ENCODE results near the gene PDS5A.
"Not testable (repeated sequence)": the region's sequence is repeated elsewhere in the genome, so short reads cannot be mapped to it uniquely, and the experiment has no call there.

PDS5A gene, protein sequence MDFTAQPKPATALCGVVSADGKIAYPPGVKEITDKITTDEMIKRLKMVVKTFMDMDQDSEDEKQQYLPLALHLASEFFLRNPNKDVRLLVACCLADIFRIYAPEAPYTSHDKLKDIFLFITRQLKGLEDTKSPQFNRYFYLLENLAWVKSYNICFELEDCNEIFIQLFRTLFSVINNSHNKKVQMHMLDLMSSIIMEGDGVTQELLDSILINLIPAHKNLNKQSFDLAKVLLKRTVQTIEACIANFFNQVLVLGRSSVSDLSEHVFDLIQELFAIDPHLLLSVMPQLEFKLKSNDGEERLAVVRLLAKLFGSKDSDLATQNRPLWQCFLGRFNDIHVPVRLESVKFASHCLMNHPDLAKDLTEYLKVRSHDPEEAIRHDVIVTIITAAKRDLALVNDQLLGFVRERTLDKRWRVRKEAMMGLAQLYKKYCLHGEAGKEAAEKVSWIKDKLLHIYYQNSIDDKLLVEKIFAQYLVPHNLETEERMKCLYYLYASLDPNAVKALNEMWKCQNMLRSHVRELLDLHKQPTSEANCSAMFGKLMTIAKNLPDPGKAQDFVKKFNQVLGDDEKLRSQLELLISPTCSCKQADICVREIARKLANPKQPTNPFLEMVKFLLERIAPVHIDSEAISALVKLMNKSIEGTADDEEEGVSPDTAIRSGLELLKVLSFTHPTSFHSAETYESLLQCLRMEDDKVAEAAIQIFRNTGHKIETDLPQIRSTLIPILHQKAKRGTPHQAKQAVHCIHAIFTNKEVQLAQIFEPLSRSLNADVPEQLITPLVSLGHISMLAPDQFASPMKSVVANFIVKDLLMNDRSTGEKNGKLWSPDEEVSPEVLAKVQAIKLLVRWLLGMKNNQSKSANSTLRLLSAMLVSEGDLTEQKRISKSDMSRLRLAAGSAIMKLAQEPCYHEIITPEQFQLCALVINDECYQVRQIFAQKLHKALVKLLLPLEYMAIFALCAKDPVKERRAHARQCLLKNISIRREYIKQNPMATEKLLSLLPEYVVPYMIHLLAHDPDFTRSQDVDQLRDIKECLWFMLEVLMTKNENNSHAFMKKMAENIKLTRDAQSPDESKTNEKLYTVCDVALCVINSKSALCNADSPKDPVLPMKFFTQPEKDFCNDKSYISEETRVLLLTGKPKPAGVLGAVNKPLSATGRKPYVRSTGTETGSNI (N-terminal part only)

GRCh38 chr4:39977489-39978377 lies at the start of gene PDS5A:
Gene PDS5A (minus strand): TSS chr4:39977911. CDS start chr4:39976577, 1,334 bp downstream.
- FAIRE-seq (peak; percentile 87), DNase-seq (ENCODE audit: insufficient read length, low spot score) (peak; percentile 93)

GRCh38 chr4:40024049-40024448 lies 46.3 kb upstream of the PDS5A start:
- FAIRE-seq; DNase-seq (ENCODE audit: insufficient read length, low spot score): not testable (repeated sequence)

DNA sequence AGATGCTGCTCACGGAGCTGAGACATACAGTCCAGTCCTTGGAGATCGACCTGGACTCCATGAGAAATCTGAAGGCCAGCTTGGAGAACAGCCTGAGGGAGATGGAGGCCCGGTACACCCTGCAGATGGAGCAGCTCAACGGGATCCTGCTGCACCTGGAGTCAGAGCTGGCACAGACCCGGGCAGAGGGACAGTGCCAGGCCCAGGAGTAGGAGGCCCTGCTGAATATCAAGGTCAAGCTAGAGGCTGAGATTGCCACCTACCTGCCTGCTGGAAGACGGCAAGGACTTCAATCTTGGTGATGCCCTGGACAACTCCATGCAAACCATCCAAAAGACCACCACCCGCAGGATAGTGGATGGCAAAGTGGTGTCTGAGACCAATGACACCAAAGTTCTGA lies 43.4 kb upstream of the PDS5A start:
- not testable (repeated sequence) for FAIRE-seq; DNase-seq (ENCODE audit: insufficient read length, low spot score)

DNA sequence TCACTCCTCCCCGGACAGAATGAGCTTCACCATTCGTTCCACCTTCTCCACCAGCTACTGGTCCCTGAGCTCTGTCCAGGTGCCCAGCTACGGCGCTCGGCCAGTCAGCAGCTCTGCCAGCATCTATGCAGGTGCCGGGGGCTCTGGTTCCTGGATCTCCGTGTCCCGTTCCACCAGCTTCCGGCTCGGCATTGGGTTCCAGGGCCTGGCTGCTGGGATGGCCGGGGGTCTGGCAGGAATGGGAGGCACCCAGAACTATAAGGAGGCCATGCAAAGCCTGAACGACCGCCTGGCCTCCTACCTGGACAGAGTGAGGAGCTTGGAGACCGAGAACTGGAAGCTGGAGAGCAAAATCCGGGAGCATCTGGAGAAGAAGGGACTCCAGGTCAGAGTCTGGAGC lies 42.5 kb upstream of the PDS5A start:
- no peak for FAIRE-seq
- DNase-seq (ENCODE audit: insufficient read length, low spot score): no peak

GRCh38 chr4:40016007-40016406 lies 38.3 kb upstream of the PDS5A start:
- FAIRE-seq: no peak
- no peak for DNase-seq (ENCODE audit: insufficient read length, low spot score)

GRCh38 chr4:40003986-40004385 lies 26.3 kb upstream of the PDS5A start:
- no peak for DNase-seq (ENCODE audit: insufficient read length, low spot score)
- peak; percentile 21 for FAIRE-seq

- FAIRE-seq (no peak), DNase-seq (ENCODE audit: insufficient read length, low spot score) (no peak)
Measured at GRCh38 chr4:40000711-40001110, 23.0 kb upstream of the PDS5A start.

GRCh38 chr4:39998659-39999345 lies 21.1 kb upstream of the PDS5A start:
- no peak for DNase-seq (ENCODE audit: insufficient read length, low spot score)
- FAIRE-seq: no peak

DNA sequence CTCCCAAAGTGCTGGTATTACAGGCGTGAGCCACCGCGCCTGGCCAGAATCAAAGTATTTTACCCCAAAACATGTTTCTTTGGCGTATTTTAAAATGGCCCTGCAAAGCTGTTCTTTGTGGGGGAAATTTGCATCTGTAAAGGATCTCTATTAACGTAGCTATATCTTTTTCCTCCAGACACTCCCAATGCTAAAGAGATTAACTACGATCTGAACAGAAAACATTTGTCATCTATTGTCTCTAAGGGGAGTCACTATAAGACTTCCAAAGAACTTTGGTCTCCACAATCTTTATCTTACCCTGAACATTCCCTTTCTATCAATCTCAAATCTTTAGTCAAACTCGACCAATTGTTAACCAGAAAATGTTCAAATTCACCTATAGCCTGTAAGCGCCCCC lies 19.1 kb upstream of the PDS5A start:
- FAIRE-seq (no peak), DNase-seq (ENCODE audit: insufficient read length, low spot score) (no peak)

GRCh38 chr4:39994406-39994805 lies 16.7 kb upstream of the PDS5A start:
- DNase-seq (ENCODE audit: insufficient read length, low spot score): no peak

GRCh38 chr4:39989381-39989780 lies 11.7 kb upstream of the PDS5A start:
- DNase-seq (ENCODE audit: insufficient read length, low spot score); FAIRE-seq: not testable (repeated sequence)

More at GRCh38 chr4:39994406-39994805, 16.7 kb upstream of the PDS5A start:
- no peak for FAIRE-seq

DNA sequence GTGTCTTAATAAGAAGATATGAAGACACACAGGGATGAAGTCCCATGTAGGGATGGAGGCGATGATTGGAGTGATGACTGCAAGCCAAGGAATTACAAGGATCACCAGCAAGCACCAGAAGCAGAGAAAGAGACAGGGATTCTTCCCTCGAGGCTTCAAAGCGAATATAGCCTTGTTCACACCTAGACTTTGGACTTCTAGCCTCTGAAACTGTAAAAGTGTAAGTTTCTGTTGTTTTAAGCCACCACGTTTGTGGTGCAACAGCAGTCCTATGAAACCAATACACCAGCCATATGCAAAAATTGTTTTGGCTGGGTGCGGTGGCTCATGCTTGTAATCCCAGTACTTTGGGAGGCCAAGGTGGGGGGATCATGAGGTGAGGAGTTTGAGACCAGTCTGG lies 9.8 kb upstream of the PDS5A start:
- DNase-seq (ENCODE audit: insufficient read length, low spot score) (no peak), FAIRE-seq (no peak)

GRCh38 chr4:39978904-39979303 lies 1.2 kb upstream of the PDS5A start:
- FAIRE-seq (peak; percentile 21), DNase-seq (ENCODE audit: insufficient read length, low spot score) (no peak)

GRCh38 chr4:39978378-39978775 lies 666 bp upstream of the PDS5A start:
- FAIRE-seq: no peak
- DNase-seq (ENCODE audit: insufficient read length, low spot score): no peak

- FAIRE-seq: no peak
- peak; percentile 33 for DNase-seq (ENCODE audit: insufficient read length, low spot score)
Measured at GRCh38 chr4:39976945-39977488, 694 bp downstream of the PDS5A start.

GRCh38 chr4:39976141-39976944 lies 1.4 kb downstream of the PDS5A start:
- FAIRE-seq (peak; percentile 96), DNase-seq (ENCODE audit: insufficient read length, low spot score) (peak; percentile 61)

- DNase-seq (ENCODE audit: insufficient read length, low spot score) (no peak), FAIRE-seq (peak; percentile 67)
Measured at GRCh38 chr4:39975488-39976089, 2.1 kb downstream of the PDS5A start.

DNA sequence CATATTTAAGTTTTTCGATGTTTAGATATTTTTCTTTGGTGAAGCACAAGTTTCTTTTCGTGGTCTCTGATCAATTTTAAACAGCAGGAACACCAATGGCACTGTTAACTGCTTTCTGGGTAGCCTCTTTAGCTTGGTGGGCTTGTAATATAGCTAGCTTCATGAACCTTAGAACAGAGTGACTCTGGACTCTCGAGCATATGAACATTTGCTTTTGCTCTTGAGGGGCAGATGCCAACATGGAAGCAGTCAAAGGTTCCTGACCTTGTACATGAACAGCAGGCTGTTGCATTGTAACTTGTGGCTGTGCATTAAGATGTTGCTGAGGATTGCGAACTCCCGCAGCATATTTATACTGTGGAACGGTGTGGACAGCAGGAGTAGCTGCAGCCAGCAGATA lies 4.7 kb downstream of the PDS5A start:
- not testable (repeated sequence) for DNase-seq (ENCODE audit: insufficient read length, low spot score); FAIRE-seq

Measured in GM19239 (cell line).